Measurements from ENCODE around the gene DOHH.
"Not testable (repeated sequence)": the region's sequence is repeated elsewhere in the genome, so short reads cannot be mapped to it uniquely, and the experiment has no call there.

DOHH gene

DNA sequence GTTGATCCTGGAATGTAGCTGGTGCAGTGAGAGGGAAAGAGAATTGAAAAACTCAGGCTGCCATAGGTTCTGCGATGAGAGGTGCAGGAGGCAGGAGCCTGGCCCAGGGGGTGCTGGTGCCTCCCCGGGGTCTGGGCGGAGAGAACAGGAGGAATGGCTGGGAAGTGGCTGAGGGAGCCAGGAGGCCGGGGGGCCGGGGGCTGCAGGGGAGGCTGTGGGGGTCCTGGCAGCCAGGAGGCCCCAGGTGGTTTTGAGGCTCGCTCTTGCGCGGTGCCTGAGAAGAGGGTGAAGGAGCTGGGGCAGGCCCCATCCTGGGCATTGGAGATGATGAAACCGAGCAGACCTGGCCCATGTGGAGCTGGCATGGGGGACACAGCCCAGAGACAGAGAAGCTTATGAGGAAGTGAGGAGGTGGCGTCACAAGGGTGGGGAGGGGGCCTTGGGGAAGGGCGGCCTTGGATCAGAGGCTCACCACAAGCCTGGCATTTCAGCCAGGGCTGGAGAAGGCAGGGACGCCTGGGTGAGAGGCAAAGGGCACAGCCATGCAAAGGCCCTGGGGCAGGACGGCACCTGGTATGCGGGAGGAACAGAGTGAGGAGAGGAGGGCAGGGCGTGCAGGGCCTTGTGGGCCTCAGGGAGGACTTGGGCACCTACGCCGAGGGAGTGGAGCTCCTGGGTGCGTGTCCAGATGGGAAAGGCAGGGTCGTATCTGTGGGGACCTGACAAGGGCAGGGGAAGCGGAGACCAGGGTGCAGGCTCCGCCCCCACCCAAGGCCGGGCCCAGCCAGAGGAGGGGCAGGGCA is 37.2 kb upstream of the DOHH start:
- ATAC-seq (peak; percentile 15), DNase-seq (no peak)
- H3K4me3 Mint-ChIP-seq = no peak overlapping the region
- no peaks in the 10 kb centered on the region for H3K4me1 Mint-ChIP-seq
- no peak overlapping the region for H3K27ac Mint-ChIP-seq
- H3K36me3 Mint-ChIP-seq (ENCODE audit: low read depth) = peaks cover 7% of the 10 kb centered on the region
- no peaks in the 10 kb centered on the region for H3K9me3 Mint-ChIP-seq
- H3K27me3 Mint-ChIP-seq = no peaks in the 10 kb centered on the region

DNA sequence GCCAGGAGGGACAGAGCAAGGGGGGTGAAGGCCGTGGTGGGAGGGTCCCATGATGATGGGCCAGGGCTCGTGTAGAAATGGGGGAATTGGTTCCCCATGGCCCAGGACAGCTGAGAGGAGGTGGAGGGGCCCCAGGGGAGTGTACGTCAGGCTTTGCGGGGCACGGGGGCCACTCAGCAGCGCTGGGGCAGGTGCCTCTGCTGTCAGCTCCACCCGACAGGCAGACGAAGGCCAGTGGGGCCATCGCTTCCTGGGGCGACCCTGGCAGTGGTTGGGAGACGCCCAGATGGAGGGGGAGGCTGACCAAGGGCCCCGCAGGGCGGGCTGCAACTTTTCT is 36.6 kb upstream of the DOHH start:
- no peak overlapping the region for H3K4me3 Mint-ChIP-seq
- H3K4me1 Mint-ChIP-seq = no peaks in the 10 kb centered on the region

DNA sequence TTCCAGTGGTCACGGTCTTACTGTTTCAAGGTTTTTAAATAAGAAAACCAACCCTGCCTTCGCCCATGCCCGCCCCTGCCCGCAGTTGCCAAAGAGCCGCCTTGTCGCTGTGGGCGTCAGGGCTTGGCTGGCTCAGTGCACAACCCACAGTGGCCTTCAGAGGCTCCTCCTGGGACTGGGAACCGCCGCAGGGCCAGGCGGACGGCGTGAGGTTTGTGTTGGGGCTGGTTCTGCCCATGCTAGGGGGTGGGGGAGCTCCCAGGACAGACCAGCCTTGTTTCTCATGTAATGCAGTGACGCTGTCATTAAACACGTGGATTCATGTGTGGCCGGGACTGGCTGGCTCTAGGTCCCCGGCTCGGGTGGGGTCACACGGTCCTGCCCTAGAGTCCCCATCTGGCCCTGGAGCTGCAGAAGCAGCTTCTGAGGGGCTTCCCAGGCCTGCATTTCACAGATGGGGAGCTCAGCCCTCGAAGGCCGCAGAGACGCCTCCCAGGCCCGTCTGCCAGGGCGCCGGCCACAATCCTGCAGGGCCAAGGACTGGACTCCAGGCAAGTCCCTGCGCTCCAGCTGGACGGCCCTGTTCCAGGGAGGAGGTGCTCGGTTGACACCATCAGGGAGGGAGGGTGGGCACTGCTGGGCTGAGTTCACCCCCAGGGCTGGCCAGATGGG is 36.1 kb upstream of the DOHH start:
- H3K9me3 Mint-ChIP-seq = no peaks in the 10 kb centered on the region
- H3K27ac Mint-ChIP-seq = no peak overlapping the region
- no peaks in the 10 kb centered on the region for H3K27me3 Mint-ChIP-seq
- DNase-seq (no peak), ATAC-seq (no peak)
- H3K4me3 Mint-ChIP-seq = no peak overlapping the region
- no peaks in the 10 kb centered on the region for H3K4me1 Mint-ChIP-seq
- peaks cover 7% of the 10 kb centered on the region for H3K36me3 Mint-ChIP-seq (ENCODE audit: low read depth)

More for the DNA sequence above, 36.6 kb upstream of the DOHH start:
- ATAC-seq = no peak
- no peak overlapping the region for H3K27ac Mint-ChIP-seq
- peaks cover 7% of the 10 kb centered on the region for H3K36me3 Mint-ChIP-seq (ENCODE audit: low read depth)
- no peaks in the 10 kb centered on the region for H3K27me3 Mint-ChIP-seq
- no peak for DNase-seq
- H3K9me3 Mint-ChIP-seq = no peaks in the 10 kb centered on the region

DNA sequence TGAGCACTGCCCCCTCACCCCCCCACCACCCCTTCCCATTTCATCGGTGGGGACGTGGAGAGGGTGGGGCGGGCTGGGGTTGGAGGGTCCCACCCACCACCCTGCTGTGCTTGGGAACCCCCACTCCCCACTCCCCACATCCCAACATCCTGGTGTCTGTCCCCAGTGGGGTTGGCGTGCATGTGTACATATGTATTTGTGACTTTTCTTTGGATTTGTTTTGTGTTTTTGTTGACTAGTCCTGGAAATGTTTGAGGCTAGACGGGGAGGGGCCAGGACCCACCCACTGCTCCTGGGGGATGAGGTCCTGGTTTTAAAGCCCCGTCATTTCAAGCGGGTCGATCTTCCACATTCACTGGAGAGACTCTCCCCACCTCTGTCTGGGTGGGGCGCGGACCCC is 35.5 kb upstream of the DOHH start:
- Mint-ChIP-seq H3K4me1 (no peaks in the 10 kb centered on the region), H3K27ac (no peak overlapping the region), H3K36me3 (ENCODE audit: low read depth) (peaks cover 12% of the 10 kb centered on the region), H3K9me3 (no peaks in the 10 kb centered on the region), H3K4me3 (no peak overlapping the region), H3K27me3 (no peaks in the 10 kb centered on the region)
- ATAC-seq = no peak
- DNase-seq = no peak

DNA sequence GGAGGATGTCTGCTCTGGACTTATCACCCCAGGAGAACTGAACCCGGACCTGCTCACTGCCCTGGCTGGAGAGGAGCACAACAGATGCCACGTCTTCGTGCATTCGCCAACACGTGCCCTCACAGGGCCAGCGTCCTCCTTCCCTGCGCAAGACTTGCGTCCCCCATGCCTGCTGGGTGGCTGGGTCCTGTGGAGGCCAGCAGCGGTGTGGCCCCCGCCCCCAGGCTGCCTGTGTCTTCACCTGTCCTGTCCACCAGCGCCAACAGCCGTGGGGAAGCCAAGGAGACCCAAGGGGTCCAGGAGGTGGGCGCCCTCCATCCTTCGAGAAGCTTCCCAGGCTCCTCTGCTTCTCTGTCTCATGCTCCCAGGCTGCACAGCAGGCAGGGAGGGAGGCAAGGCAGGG is 35.1 kb upstream of the DOHH start:
- Mint-ChIP-seq H3K4me3 (no peak overlapping the region), H3K27ac (no peak overlapping the region), H3K27me3 (no peaks in the 10 kb centered on the region), H3K9me3 (no peaks in the 10 kb centered on the region), H3K36me3 (ENCODE audit: low read depth) (peaks cover 12% of the 10 kb centered on the region), H3K4me1 (no peaks in the 10 kb centered on the region)
- DNase-seq = no peak
- no peak for ATAC-seq

DNA sequence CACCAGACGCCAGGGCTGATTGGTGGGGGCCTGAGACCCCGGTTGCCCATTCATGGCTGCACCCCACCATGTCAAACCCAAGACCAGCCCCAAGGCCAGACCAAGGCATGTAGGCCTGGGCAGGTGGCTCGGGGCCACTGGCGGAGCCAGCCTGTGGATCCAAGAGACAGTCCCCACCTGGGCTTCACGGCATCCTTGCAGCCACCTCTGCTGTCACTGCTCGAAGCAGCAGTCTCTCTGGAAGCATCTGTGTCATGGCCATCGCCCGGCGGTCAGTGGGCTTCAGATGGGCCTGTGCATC is 34.7 kb upstream of the DOHH start:
- Mint-ChIP-seq H3K36me3 (ENCODE audit: low read depth) (peaks cover 12% of the 10 kb centered on the region), H3K4me1 (no peaks in the 10 kb centered on the region), H3K4me3 (no peak overlapping the region), H3K27me3 (no peaks in the 10 kb centered on the region), H3K9me3 (no peaks in the 10 kb centered on the region), H3K27ac (no peak overlapping the region)
- no peak for DNase-seq
- no peak for ATAC-seq

DNA sequence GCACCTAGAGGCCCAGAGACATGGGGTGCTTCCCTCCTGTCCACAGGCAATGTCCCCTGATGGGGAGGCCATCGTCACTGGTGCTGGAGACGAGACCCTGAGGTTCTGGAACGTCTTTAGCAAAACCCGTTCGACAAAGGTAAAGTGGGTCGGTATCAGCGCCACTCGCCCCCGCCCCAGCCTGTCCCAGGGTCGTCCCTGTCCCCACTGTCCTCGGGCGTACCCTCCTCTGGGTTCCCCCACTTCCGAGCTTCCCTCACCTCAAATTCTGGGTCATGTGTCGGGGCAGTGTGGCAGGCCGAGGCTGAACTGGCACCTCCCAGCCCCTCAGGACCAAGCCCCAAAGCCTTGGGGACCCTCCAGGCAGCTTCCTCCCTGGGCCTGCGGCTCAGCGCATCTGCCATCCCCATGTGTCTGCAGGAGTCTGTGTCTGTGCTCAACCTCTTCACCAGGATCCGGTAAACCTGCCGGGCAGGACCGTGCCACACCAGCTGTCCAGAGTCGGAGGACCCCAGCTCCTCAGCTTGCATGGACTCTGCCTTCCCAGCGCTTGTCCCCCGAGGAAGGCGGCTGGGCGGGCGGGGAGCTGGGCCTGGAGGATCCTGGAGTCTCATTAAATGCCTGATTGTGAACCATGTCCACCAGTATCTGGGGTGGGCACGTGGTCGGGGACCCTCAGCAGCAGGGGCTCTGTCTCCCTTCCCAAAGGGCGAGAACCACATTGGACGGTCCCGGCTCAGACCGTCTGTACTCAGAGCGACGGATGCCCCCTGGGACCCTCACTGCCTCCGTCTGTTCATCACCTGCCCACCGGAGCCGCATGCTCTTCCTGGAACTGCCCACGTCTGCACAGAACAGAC is 34.1 kb upstream of the DOHH start:
- ATAC-seq (no peak), DNase-seq (no peak)
- H3K4me1 Mint-ChIP-seq = no peaks in the 10 kb centered on the region
- no peaks in the 10 kb centered on the region for H3K9me3 Mint-ChIP-seq
- no peak overlapping the region for H3K27ac Mint-ChIP-seq
- H3K27me3 Mint-ChIP-seq = no peaks in the 10 kb centered on the region
- H3K36me3 Mint-ChIP-seq (ENCODE audit: low read depth) = peaks cover 8% of the 10 kb centered on the region
- H3K4me3 Mint-ChIP-seq = no peak overlapping the region

DNA sequence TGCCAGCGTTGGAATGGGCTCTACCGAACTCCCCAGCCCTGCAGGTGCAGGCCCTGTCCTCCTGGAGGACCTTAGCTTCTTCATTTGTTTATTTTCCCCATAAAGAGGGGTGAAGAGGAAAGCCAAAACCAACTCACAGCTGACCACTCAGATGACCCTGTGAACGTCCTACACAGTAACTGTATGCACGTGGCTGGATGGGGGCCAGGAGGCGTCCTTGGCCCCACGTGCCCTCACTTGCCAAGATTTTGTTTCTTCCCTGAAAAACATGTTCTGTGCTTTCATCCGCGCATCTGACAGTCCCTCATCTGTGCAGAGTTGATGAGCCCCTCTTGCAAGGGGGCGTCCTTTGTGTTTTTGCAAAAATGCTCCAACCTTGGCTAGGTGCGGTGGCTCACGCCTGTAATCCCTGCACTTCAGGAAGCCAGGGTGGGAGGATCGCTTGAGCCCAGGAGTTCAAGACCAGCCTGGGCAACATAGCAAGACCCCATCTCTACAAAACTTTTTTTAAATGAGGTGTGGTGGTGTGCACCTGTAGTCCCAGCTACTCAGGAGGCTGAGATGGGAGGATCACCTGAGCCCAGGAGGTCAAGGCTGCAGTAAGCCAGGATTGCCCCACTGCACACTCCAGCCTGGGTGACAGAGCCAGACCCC is 33.2 kb upstream of the DOHH start:
- no peak for ATAC-seq
- Mint-ChIP-seq H3K9me3 (no peaks in the 10 kb centered on the region), H3K4me1 (no peaks in the 10 kb centered on the region), H3K27me3 (no peaks in the 10 kb centered on the region), H3K27ac (no peak overlapping the region), H3K36me3 (ENCODE audit: low read depth) (peaks cover 7% of the 10 kb centered on the region), H3K4me3 (no peak overlapping the region)
- no peak for DNase-seq

DNA sequence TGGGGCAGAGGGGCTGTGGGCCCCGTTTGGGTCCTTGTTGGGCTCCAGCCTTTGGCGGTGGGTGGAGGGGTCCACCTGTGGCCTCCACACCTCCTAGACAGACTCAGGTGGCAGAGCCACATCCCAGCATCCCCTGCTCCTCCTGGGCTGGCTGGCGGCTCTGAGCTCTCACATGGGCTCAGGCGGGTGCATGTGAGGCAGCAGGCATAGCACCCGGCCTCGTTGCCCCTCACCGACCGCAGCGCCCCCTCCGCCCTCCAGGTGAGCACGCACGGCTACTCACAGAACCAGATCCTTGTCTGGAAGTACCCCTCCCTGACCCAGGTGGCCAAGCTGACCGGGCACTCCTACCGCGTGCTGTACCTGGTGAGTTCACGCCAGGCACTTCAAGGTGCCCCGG is 32.6 kb upstream of the DOHH start:
- DNase-seq (no peak), ATAC-seq (no peak)
- H3K4me3 Mint-ChIP-seq = no peak overlapping the region
- no peaks in the 10 kb centered on the region for H3K4me1 Mint-ChIP-seq
- H3K27ac Mint-ChIP-seq = no peak overlapping the region
- no peaks in the 10 kb centered on the region for H3K9me3 Mint-ChIP-seq
- no peaks in the 10 kb centered on the region for H3K27me3 Mint-ChIP-seq
- peaks cover 7% of the 10 kb centered on the region for H3K36me3 Mint-ChIP-seq (ENCODE audit: low read depth)

DNA sequence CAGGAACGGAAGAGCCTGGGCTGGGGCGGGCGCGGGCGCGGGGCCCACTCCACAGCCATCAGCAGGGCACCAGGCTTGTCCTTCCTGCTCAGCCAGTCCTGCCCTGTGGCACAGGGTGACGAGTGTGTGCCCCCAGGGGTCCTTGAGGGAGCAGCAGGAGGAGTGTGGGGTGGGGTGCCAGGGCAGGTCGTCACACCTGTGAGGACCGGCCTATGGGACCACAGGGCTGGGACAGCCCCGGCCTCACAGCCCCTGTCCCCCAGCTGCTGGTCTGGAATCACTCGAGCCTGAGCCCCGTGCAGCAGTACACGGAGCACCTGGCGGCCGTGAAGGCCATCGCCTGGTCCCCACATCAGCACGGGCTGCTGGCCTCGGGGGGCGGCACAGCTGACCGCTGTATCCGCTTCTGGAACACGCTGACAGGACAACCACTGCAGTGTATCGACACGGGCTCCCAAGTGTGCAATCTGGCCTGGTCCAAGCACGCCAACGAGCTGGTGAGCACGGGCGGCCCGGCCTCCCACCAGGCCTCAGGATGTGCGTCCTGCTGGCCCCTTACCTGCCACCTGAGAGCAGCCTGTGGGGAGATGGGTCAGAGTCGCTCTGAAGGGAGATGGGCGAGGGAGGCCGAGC is 31.8 kb upstream of the DOHH start:
- H3K4me3 Mint-ChIP-seq = no peak overlapping the region

DNA sequence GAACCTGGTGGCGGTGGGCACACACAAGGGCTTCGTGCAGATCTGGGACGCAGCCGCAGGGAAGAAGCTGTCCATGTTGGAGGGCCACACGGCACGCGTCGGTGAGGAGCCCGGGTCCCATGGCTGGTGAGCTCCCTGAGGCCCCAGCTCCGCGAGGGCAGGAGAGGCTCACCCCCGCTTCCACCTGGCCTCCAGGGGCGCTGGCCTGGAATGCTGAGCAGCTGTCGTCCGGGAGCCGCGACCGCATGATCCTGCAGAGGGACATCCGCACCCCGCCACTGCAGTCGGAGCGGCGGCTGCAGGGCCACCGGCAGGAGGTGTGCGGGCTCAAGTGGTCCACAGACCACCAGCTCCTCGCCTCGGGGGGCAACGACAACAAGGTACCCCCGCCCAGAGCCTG is 31.2 kb upstream of the DOHH start:
- peaks cover 9% of the 10 kb centered on the region for H3K36me3 Mint-ChIP-seq (ENCODE audit: low read depth)

More for the DNA sequence above, 31.8 kb upstream of the DOHH start:
- Mint-ChIP-seq H3K36me3 (ENCODE audit: low read depth) (peaks cover 7% of the 10 kb centered on the region), H3K4me1 (no peaks in the 10 kb centered on the region), H3K9me3 (no peaks in the 10 kb centered on the region), H3K27me3 (no peaks in the 10 kb centered on the region), H3K27ac (no peak overlapping the region)
- ATAC-seq (no peak), DNase-seq (no peak)

DNA sequence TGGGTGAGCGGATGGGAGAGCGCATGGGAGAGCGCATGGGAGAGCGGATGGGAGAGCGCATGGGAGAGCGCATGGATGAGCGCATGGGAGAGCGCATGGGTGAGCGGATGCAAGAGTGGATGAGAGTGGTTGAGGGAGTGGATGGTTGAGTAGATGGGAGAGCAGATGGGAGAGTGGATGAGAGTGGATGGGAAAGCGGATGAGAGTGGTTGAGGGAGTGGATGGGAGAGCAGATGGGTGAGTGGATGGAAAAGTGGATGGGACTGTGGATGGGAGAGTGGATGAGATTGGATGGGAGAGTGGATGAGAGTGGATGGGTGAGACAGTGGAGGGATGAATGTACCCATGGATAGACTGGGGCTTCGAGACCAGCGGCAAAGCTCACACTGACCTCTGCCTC is 29.9 kb upstream of the DOHH start:
- no peak overlapping the region for H3K27ac Mint-ChIP-seq

More for the DNA sequence above, 31.2 kb upstream of the DOHH start:
- DNase-seq (no peak), ATAC-seq (no peak)
- no peaks in the 10 kb centered on the region for H3K4me1 Mint-ChIP-seq
- H3K9me3 Mint-ChIP-seq = no peaks in the 10 kb centered on the region
- H3K27me3 Mint-ChIP-seq = no peaks in the 10 kb centered on the region
- H3K27ac Mint-ChIP-seq = no peak overlapping the region
- no peak overlapping the region for H3K4me3 Mint-ChIP-seq

DNA sequence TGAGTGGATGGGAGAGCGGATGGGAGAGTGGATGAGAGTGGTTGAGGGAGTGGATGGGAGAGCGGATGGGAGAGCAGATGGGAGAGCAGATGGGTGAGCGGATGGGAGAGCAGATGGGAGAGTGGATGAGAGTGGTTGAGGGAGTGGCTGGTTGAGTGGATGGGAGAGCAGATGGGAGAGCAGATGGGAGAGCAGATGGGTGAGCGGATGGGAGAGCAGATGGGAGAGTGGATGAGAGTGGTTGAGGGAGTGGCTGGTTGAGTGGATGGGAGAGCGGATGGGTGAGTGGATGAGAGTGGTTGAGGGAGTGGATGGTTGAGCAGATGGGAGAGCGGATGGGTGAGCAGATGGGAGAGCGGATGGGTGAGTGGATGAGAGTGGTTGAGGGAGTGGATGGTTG is 28.8 kb upstream of the DOHH start:
- not testable (repeated sequence) for H3K36me3 Mint-ChIP-seq (ENCODE audit: low read depth); DNase-seq; H3K27ac Mint-ChIP-seq; ATAC-seq; H3K27me3 Mint-ChIP-seq; H3K4me1 Mint-ChIP-seq; H3K4me3 Mint-ChIP-seq; H3K9me3 Mint-ChIP-seq

More for the DNA sequence above, 29.9 kb upstream of the DOHH start:
- Mint-ChIP-seq H3K9me3 (no peaks in the 10 kb centered on the region), H3K4me3 (no peak overlapping the region), H3K36me3 (ENCODE audit: low read depth) (peaks cover 9% of the 10 kb centered on the region), H3K4me1 (no peaks in the 10 kb centered on the region), H3K27me3 (no peaks in the 10 kb centered on the region)
- DNase-seq = no peak
- ATAC-seq = no peak

DNA sequence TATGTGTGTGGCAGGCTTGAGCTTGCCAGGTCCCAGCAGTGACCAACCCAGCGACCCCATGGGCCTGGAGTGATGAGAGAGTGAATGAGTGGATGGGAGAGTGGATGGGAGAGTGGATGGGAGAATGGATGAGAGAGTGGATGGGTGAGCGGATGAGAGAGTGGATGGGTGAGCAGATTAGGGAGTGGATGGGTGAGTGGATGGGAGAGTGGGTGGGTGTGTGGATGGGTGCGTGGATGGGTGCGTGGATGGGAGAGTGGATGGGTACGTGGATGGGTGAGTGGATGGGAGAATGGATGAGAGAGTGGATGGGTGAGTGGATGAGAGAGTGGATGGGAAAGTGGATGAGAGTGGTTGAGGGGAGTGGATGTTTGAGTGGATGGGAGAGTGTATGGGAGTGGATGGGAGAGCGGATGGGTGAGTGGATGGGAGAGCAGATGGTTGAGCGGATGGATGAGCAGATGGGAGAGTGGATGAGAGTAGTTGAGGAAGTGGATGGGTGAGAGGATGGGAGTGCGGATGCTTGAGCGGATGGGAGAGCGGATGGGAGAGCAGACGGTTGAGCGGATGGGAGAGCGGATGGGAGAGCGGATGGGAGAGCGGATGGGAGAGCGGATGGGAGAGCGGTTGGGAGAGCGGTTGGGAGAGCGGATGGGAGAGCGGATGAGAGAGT is 28.2 kb upstream of the DOHH start:
- DNase-seq (no peak), ATAC-seq (no peak)
- H3K27ac Mint-ChIP-seq = no peak overlapping the region
- peaks cover 9% of the 10 kb centered on the region for H3K36me3 Mint-ChIP-seq (ENCODE audit: low read depth)
- no peak overlapping the region for H3K4me3 Mint-ChIP-seq
- no peaks in the 10 kb centered on the region for H3K27me3 Mint-ChIP-seq
- no peaks in the 10 kb centered on the region for H3K4me1 Mint-ChIP-seq
- H3K9me3 Mint-ChIP-seq = no peaks in the 10 kb centered on the region
